ENCODE results near the gene NDUFV2. TPM values are rescaled to one million over a fixed set of nuclear protein-coding genes. Genes with fewer than 3 reads are reported as not detected.

The NDUFV2 gene
- total RNA-seq, 1 donor from 2014 or later, result 124 TPM

DNA sequence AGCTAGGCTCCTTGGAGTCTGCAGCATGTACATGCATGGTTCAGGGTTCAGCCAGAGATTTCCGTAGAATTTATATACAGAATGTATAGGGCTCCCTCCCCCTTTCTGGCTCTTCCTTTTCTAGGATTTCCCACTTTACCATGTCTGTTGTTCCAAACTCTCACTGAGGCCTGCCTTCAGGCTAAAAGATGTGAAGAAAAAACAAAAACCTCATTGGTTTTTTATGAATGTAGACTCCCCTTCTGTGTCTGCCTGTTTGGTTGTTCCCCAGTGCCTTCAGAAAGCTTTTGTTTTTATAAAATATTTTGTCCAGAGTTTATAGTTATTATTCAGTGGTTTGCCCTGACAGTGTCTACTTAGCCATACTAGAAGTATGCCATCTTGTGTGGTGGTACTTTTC, 3.6 kb downstream of the NDUFV2 start:
- no peak for TF ChIP-seq CTCF (IDR thresholded peaks at IDR 0.05; ENCODE audit: unreplicated experiment)
- no peak for DNase-seq (ENCODE audit: low spot score, unreplicated experiment)
- H3K27me3 Mint-ChIP-seq, result no peaks in the 10 kb centered on the region
- peak overlapping the region; percentile 31 for H3K27ac Mint-ChIP-seq
- H3K4me1 Mint-ChIP-seq (ENCODE audit: low read depth), result peaks cover 58% of the 10 kb centered on the region
- no peaks in the 10 kb centered on the region for H3K9me3 Mint-ChIP-seq (ENCODE audit: low read depth)
- peaks cover 1% of the 10 kb centered on the region for H3K36me3 Mint-ChIP-seq (ENCODE audit: insufficient read depth)
- H3K4me3 Mint-ChIP-seq (ENCODE audit: low read depth), result peak overlapping the region; percentile 86

- no peak overlapping the region for H3K4me3 Mint-ChIP-seq (ENCODE audit: low read depth)
- no peak for TF ChIP-seq CTCF (IDR thresholded peaks at IDR 0.05; ENCODE audit: unreplicated experiment)
- H3K27me3 Mint-ChIP-seq, result no peaks in the 10 kb centered on the region
- peaks cover 54% of the 10 kb centered on the region for H3K4me1 Mint-ChIP-seq (ENCODE audit: low read depth)
- H3K9me3 Mint-ChIP-seq (ENCODE audit: low read depth), result no peaks in the 10 kb centered on the region
- H3K27ac Mint-ChIP-seq, result peak overlapping the region; percentile 25
- no peak for DNase-seq (ENCODE audit: low spot score, unreplicated experiment)
- H3K36me3 Mint-ChIP-seq (ENCODE audit: insufficient read depth), result peaks cover 1% of the 10 kb centered on the region
These were observed 4.5 kb downstream of the NDUFV2 start for GRCh38 chr18:9106800-9107584.

GRCh38 chr18:9108911-9109310, 6.4 kb downstream of the NDUFV2 start:
- no peaks in the 10 kb centered on the region for H3K27me3 Mint-ChIP-seq
- no peak for TF ChIP-seq CTCF (IDR thresholded peaks at IDR 0.05; ENCODE audit: unreplicated experiment)
- H3K9me3 Mint-ChIP-seq (ENCODE audit: low read depth), result no peaks in the 10 kb centered on the region
- DNase-seq (ENCODE audit: low spot score, unreplicated experiment), result no peak
- H3K4me1 Mint-ChIP-seq (ENCODE audit: low read depth), result peaks cover 54% of the 10 kb centered on the region
- H3K36me3 Mint-ChIP-seq (ENCODE audit: insufficient read depth), result peaks cover 6% of the 10 kb centered on the region
- H3K27ac Mint-ChIP-seq, result no peak overlapping the region
- no peak overlapping the region for H3K4me3 Mint-ChIP-seq (ENCODE audit: low read depth)

- no peaks in the 10 kb centered on the region for H3K9me3 Mint-ChIP-seq (ENCODE audit: low read depth)
- H3K36me3 Mint-ChIP-seq (ENCODE audit: insufficient read depth), result peaks cover 6% of the 10 kb centered on the region
- no peak for DNase-seq (ENCODE audit: low spot score, unreplicated experiment)
- no peak overlapping the region for H3K27ac Mint-ChIP-seq
- H3K4me1 Mint-ChIP-seq (ENCODE audit: low read depth), result peaks cover 48% of the 10 kb centered on the region
- no peak for TF ChIP-seq CTCF (IDR thresholded peaks at IDR 0.05; ENCODE audit: unreplicated experiment)
- no peaks in the 10 kb centered on the region for H3K27me3 Mint-ChIP-seq
- no peak overlapping the region for H3K4me3 Mint-ChIP-seq (ENCODE audit: low read depth)
These were observed 7.0 kb downstream of the NDUFV2 start for GRCh38 chr18:9109523-9109922.

- Mint-ChIP-seq H3K27ac (peak overlapping the region; percentile 88), H3K4me3 (ENCODE audit: low read depth) (no peak overlapping the region), H3K27me3 (no peaks in the 10 kb centered on the region), H3K9me3 (ENCODE audit: low read depth) (no peaks in the 10 kb centered on the region), H3K4me1 (ENCODE audit: low read depth) (peaks cover 17% of the 10 kb centered on the region), H3K36me3 (ENCODE audit: insufficient read depth) (peaks cover 6% of the 10 kb centered on the region)
- TF ChIP-seq CTCF (IDR thresholded peaks at IDR 0.05; ENCODE audit: unreplicated experiment), result no peak
- no peak for DNase-seq (ENCODE audit: low spot score, unreplicated experiment)
These were observed 11.1 kb downstream of the NDUFV2 start for GRCh38 chr18:9113468-9114149.
